ENCODE measurements around the gene WRAP53.
A peak's percentile ranks its signal among the peaks of the same experiment; 100 is the strongest.

Gene WRAP53

DNA sequence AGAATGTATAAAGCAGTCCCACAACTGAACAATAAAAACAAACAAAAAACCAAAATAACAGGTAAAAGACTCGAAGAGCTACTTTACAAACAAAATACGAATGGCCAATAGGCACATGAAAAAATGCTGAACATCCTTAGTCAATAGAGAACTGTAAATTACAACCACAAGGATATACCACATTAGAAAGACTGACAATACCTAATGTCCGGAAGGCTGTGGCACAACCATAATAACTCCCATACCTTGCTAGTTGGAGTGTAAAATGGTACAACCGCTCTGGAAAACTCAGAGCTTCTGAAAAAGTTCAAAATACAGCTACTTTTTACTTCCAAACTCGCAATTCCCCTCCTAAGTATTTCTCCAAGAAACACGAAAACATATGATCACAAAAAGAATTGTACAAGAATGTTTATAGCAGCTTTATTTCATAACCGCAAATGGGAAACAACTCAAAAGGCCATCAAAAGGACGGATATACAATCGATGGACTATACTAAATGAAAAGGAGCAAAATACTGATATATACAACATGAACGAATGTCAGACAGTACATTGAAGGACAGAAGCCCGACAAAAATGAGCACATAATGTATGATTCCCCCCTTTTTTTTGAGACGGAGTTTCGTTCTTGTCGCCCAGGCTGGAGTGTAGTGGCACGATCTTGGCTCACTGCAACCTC is 3.3 kb upstream of the WRAP53 start:
- DNase-seq: no peak

DNA sequence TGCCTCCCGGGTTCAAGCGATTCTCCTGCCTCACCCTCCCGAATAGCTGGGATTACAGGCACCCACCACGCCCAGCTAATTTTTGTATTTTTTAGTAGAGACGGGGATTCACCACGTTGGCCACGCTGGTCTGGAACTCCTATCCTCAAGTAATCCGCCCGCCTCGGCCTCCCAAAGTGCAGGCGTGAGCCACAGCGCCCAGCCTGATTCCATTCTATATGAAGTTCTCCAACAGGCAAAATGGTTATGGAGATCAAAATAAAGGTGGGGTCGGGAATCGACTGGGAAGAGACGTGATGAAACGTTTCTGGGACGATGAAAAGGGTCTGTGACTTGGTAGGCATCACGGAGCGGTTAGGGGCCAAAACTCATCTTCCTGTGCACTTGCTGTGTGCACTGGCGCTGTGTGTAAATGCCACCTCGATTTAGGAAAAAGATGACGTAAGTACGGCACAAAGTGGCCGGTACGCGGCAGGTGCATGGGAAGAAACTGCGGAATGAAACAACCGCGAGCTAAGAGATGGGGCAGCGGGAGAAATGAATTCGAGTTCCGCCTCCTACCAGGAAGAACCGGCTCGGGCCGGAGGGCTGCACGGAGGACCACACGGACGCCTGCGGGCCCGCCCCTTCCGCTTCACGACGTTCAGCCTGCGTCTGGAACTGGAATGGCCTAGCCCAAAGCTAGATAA is 2.6 kb upstream of the WRAP53 start:
- peak; percentile 93 for DNase-seq

DNA sequence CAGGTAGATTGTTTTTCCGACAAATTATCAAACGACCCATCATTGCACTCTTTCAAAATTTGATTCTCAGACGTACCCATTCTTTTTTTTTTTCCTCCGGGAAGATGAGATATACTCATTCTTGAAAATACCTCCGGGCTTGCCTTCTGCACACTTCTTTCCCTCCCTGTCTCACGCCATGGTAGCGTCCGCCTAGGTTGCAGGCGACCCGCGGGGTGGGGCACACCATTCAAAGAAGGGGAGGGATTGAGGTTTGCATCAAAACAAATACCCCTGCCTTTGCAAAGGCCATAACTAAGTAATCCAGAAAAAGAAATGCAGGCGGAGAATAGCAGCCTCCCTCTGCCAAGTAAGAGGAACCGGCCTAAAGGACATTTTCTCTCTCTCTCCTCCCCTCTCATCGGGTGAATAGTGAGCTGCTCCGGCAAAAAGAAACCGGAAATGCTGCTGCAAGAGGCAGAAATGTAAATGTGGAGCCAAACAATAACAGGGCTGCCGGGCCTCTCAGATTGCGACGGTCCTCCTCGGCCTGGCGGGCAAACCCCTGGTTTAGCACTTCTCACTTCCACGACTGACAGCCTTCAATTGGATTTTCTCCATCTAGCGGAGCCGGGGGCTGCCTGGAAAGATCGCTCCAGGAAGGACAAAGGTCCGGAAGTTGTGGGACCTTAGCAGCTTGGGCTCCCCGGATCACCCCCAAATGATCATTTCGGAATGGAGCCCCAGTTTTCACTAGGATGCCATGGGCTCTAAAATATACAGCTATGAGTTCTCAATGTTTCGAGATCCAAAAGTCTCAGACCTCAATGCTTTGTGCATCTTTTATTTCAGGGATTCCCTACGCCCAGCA is 1.8 kb upstream of the WRAP53 start:
- DNase-seq: peak; percentile 85

DNA sequence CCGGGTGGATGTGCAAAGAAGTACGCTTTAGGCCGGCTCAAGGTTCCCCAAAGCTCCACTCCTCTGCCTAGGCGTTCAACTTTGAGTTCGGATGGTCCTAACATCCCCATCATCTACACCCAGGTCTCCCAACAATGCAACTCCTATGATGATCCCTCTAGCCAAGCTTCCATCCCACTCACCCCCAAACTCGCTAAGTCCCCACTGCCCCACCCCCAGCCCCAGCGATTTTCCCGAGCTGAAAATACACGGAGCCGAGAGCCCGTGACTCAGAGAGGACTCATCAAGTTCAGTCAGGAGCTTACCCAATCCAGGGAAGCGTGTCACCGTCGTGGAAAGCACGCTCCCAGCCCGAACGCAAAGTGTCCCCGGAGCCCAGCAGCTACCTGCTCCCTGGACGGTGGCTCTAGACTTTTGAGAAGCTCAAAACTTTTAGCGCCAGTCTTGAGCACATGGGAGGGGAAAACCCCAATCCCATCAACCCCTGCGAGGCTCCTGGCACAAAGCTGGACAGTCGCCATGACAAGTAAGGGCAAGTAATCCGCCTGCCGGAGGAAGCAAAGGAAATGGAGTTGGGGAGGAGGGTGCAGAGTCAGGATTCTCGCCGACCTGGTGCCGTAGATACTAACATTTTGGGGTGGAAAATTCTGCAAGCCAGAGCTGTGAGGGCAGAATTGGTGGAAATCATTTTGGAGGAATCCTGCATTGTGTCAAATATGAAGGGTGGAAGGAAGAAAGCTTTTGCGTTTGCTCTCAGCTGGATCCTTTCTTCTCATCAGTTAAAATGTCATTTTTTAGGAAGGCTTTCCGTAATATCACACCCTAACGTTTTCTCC is 987 bp upstream of the WRAP53 start, which contains the start of gene TP53:
Gene TP53, minus strand, starts transcription at position 419 of the 836 bp plus-strand sequence. CDS start 10,896 bp downstream, outside the sequence.
- peak; percentile 89 for DNase-seq

DNA sequence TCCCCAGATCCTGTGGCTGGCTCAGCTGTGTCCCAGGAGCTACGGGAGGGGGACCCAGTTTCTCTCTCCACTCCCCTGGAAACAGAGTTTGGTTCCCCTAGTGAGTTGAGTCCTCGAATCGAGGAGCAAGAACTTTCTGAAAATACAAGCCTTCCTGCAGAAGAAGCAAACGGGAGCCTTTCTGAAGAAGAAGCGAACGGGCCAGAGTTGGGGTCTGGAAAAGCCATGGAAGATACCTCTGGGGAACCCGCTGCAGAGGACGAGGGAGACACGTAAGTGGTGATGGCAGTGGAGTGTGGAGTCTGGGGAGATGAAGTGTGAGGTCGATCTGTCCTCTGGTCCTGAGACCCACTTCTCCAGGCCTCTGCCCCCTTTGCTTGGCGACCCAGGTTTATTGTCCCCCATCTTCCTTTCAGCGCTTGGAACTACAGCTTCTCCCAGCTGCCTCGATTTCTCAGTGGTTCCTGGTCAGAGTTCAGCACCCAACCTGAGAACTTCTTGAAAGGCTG is 585 bp downstream of the WRAP53 start:
- no peak for DNase-seq

DNA sequence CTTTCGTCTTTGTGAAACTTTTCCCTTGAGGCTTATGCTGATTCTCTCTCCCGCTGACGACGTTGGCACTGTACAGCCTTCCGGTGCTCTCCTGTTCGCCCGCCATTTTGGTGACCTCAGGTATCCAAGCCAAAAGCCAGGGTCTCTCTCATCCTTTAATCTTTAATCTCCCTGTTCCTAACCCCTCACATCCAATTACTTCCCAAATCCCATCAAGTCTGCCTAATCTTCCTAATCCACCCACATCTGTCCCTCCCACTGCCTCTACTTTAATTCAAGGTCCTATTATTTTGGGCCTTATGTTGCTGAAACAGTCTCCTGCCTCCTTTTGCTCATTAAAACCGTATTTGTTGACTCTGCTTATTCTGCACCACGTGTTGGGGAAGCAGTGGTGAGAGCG is 7.3 kb downstream of the WRAP53 start:
- no peak for DNase-seq

DNA sequence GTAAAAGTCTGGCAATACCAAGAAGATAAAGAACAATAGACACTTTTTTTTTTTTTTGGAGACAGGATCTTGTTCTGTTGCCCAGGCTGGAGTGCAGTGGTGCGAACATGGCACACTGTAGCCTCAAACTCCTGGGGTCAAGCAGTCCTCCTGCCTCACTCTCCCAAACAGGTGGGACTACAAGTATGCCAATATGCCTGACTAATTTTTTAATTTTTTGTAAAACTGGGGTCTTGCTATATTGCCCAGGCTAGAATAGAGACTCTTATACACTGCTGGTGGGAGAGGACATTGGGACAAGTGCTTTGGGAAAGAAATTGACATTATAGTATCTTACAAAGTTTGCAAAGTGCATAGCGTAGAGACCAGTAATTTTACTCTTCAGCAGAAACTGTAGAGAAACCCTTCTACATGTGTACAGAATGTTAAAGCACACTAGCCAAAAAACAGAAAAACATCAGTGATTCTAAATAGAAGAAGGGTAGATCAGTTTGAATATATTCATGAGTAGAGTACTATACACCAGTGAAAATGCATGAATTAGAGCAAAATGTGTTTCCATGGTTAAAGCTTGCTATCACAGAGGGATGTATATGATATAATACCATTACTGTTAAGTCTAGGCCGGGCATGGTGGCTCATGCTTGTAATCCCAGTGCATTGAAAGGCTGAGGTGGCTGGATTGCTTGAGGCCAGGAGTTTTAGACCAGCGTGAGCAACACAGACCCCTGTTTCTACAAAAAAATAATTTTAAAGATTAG is 9.7 kb downstream of the WRAP53 start:
- DNase-seq: no peak

DNA sequence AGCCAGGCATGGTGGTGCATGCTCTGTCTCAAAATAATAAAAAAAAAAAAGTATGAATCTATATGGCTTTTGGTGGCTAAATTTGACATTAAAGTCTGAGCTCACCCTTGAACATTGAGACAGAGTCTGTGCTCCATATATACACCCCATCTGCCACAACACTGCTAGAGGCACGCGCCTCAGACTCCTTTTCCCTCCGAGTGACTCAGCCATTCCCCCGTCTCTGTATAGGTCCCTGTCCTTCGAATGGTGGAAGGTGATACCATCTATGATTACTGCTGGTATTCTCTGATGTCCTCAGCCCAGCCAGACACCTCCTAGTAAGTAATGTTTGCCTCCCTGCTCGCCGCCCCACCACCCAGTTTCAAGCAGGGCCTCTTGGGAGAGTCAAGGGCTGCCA is 12.2 kb downstream of the WRAP53 start:
- DNase-seq: no peak

DNA sequence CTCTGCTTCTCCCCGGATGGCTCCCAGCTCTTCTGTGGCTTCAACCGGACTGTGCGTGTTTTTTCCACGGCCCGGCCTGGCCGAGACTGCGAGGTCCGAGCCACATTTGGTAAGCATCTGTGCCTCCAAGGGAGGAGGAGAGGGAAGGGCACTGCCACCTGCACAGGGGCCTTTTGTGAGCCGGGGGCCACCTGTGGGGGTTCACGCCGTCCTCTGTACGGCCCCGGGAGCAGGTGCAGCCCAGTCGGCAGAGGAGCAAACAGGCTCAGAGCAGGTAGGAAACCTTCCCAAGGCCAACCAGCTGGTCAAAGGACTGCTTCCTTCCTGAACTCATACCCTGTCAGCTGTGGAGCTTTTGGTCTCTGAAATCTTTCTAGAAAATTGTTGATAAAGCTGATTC is 13.4 kb downstream of the WRAP53 start:
- DNase-seq: no peak

DNA sequence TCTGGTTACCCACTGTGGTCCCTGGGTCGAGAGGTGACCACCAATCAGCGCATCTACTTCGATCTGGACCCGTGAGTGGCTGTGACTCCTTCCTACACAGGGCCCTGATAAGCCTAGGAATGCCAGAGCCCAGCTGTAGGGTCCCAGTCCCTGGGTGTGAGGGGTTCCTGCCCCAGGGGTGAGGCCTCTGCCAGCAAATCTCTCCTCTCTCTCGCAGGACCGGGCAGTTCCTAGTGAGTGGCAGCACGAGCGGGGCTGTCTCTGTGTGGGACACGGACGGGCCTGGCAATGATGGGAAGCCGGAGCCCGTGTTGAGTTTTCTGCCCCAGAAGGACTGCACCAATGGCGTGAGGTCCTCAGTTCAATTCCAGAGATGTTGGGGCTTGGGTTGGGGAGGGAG is 14.5 kb downstream of the WRAP53 start:
- DNase-seq: no peak

DNA sequence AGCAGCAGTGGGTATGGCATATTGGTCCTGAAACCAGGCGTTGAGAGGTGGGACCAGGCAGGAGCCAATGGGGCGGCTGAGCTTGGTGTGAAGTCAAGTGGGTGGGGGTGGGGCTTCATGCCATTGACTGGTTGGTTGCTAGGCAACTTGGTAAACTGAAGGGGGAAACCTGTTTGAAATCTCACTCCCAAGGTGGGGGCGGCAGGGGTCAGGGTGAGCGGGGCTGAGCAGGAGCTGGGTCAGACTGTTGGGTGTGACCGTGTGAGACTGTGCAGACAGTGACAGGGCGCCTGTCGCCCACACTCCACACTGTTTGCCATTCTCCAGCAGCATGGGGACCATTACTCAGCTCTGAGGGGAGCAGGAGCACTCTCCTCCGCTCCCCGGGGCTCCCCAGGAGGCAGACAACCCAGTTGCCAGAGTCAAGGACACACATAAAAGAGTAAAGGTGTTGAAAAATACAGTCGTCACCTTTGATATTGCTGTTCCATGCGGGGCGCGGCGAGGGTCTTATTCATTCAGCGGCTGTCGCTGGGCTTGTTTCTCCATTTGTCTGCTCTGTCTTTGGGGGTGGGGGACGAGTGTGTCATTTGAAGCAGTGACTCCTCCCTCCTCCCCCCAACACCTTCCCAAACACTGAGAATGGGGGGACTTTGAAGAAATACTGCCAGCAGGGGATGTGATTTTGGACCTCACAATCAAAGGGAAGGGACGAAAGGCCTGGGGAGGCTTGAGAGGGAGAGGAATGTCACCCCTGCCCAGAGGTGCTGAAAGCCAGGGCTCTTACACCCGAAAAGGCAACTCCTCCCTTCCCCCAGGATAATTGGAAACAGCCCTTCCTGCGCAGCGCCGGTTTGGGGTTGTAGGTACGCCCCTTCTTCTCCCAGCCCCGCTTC is 15.6 kb downstream of the WRAP53 start:
- DNase-seq: peak; percentile 86

DNA sequence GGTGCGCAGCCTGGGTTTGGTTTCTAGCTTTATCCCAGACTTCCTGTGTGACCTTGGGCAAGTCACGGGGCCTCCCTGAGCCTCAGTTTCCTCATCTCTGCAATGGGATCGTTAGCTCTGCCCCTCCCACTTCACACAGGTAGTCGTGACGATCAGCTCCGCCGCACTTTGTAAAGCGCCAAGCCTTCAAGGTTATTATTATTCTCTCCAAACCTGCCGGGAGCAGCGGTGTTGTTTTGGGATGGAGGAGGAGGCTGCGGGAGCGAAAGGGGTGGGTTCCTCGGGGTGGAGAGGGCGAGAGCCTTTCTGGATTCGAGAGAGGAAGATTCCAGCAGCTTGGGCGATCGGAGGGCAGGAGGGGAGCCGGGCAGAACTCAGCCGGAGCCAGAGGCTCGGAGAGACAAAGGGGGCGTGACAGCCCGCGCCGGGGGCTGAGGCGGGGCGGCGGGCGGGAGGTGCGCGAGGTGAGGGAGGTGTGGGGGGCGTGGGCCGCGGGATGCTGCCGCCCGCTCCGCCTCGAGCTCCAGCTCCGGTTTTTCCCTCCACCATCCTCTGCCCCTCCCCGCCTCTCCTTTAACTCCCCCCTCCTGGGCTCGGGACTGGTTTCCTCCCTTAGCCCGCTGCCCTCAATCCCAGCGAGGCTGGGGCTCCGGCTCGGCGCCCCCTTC is 16.5 kb downstream of the WRAP53 start, which contains the start of gene EFNB3:
Gene EFNB3, plus strand, starts transcription at position 602 of the 668 bp plus-strand sequence. CDS start 397 bp downstream, outside the sequence.
- DNase-seq: peak; percentile 82

DNA sequence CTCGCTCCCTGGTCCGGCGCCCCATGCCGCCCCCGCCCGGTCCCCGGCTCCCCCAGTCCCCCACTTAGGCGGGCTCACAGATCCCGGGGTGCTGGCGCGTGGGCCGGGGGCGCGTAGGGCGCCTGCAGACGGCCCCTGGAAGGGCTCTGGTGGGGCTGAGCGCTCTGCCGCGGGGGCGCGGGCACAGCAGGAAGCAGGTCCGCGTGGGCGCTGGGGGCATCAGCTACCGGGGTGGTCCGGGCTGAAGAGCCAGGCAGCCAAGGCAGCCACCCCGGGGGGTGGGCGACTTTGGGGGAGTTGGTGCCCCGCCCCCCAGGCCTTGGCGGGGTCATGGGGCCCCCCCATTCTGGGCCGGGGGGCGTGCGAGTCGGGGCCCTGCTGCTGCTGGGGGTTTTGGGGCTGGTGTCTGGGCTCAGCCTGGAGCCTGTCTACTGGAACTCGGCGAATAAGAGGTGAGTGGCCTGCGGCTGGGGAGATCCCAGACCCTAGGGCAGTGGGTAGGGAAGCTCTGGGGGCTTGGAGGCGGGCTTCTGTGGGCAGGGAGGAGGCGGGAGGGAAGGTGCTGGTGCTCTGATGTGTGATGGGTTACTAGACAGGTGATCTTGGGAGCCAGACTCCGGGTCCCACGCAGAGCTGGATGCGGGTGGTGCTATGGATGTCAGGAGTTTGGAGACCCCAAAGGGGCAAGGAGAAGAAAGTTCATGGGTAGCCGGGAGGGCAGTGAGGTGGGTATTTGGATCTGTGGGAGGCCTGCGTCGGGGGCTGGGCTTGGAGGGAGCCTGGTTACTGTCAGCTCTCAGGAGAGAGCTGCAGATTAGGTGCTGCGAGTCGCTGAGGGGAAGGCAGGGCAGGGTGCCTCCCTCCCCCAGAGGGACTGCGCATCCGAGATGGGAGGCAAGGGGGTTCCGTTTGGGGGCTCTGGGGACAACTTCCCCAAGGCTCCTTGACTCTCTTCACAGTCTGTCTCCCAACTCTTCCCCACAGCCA is 17.3 kb downstream of the WRAP53 start:
- no peak for DNase-seq

DNA sequence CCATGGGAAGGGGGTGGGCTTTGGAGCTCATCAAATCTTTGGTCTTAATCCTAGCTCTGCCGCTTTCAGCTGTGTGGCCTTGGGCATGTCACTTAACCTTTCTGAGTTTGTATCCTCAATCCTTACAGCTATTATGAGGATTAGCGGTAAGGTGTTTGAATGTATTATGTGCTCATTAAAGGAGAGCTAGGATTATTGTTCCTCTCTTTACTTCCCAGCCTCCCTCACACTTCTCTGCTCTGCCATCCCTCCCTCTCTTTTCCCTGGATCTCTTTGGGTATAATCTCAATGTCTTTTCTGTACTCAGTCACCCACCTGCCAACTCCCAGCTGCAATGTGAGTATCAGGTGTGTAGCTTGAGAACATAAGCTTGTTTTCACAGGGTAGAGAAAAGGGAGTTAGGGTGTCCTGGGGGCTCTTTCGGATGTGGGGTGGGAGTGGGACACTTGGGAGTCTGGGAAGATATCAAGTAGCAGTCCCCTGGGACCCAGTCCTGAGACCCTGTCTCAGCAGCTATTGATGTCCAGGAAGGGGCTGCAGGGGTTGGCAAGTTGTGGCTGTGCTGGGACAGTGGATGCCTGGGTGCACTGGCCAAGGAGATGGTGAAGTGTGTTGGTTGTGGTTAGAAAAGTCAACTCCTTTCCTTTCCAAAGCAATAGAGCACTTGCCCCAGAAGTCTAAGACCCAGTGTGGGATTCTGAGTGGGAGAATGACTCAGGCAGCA is 18.5 kb downstream of the WRAP53 start:
- no peak for DNase-seq

DNA sequence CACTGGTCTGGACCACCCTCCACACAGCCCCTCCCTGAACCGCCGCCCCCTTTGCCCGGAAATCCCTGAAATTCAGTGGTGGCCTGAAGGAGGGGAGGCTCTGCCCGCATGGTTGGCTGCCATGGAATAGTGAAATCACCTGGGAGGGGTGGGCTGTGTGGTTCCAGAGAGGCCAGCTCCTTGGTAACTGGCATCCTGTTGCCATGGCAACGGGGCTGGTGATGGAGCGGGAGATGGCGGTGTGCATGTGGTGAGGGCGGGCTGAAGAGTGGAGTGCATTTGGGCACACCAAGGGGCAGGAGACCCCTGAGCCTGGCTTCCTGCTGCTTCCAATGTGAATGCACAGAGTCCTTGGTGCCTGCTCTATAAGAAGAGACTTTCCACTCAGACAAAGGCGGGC is 19.2 kb downstream of the WRAP53 start:
- DNase-seq: no peak

DNA sequence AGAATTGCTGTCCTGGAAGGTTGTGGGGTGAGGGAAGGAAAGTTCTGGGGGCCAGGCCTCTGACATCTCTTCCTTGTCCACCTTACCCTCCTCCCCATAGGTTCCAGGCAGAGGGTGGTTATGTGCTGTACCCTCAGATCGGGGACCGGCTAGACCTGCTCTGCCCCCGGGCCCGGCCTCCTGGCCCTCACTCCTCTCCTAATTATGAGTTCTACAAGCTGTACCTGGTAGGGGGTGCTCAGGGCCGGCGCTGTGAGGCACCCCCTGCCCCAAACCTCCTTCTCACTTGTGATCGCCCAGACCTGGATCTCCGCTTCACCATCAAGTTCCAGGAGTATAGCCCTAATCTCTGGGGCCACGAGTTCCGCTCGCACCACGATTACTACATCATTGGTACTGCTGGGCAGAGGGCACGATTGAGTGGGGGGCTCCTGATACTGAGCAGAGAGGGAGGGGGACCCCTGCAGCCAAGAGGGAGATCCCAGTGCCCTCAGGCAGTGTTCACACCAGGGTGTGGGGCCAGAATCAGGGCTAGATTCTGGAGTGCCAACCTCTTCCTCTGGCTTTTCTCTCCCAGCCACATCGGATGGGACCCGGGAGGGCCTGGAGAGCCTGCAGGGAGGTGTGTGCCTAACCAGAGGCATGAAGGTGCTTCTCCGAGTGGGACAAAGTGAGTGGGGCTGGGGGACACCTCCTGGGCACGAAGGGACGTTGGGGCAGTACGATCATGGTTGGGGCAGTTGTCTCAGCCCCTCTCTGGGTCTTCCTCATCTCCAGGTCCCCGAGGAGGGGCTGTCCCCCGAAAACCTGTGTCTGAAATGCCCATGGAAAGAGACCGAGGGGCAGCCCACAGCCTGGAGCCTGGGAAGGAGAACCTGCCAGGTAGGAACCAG is 19.8 kb downstream of the WRAP53 start:
- DNase-seq: no peak

DNA sequence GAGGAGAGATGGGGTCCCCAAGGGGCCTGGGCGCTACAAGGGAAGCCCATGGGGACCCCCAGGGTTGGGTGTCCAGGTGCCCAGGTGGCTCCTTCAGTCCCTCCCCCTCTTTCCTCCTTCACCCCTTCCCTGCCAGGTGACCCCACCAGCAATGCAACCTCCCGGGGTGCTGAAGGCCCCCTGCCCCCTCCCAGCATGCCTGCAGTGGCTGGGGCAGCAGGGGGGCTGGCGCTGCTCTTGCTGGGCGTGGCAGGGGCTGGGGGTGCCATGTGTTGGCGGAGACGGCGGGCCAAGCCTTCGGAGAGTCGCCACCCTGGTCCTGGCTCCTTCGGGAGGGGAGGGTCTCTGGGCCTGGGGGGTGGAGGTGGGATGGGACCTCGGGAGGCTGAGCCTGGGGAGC is 20.8 kb downstream of the WRAP53 start:
- no peak for DNase-seq

Data from NCI-H345 (cell line).